DMS53 treated with DMSO at 0.1 percent for 48 hours (cell line): ENCODE measurements around the gene SPG7.
A peak's percentile ranks its signal among the peaks of the same experiment; 100 is the strongest.

Experiments
- DNase-seq: peaks from one replicate; lab custom pipeline; 2025; ENCODE audit not compliant: unreplicated experiment; lab: John Stamatoyannopoulos, UW

The SPG7 gene

DNA sequence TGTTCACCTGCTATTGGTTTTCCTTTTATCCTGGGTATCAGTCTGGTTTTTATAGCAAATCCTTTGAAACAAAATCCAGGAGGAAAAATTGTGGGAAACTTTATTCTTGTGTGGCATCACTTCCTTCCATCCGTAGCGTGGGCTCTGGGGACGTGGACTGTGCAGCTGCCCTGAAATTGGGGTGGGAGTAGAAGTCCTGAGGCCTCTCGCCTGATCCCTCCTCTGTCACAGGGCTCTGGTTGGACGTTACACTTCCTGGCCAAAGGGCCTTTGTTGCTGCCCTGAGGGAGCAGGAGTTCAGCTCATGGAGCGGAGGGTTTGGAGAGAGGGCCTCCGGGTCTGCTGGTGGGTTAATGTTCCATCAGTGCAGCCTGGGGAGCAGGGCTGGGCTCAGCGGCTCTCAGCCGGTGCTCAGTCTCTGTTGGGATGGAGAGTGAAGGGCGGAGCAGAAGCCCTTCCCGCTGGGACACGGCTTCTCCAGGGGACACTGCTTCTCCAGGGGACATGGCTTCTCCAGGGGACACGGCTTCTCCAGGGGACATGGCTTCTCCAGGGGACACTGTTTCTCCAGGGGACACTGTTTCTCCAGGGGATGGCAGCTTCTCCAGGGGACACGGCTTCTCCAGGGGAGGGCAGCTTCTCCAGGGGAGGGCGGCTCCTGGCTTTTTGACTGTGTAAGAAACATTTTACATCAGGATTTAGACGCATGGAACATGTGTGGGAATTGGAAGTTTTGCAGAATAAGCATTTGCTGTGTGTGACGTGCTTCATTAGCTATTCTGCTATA is 37.0 kb downstream of the SPG7 start:
- DNase-seq = no peak

GRCh38 chr16:89545831-89546574 is 37.8 kb downstream of the SPG7 start:
- peak; percentile 72 for DNase-seq

DNA sequence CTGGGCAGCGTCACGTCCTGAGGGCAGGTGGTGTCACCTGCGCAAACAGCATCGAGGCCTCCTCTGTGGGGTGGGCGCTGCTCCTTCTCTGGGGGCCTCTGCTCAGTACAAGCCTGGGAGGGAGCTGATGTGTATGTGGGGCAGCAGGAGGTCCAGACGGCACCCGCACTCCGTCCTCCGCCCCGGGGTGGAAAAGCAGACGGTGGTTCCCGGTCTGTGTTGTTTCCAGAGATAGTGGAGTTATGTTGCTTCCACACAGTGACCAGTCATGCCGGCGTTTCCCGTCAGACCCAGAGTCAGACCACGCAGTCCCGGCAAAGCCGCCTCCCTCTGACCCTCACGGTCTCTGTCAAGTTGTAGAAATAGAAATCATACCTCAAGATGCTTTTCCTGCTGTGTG is 38.6 kb downstream of the SPG7 start:
- no peak for DNase-seq

DNA sequence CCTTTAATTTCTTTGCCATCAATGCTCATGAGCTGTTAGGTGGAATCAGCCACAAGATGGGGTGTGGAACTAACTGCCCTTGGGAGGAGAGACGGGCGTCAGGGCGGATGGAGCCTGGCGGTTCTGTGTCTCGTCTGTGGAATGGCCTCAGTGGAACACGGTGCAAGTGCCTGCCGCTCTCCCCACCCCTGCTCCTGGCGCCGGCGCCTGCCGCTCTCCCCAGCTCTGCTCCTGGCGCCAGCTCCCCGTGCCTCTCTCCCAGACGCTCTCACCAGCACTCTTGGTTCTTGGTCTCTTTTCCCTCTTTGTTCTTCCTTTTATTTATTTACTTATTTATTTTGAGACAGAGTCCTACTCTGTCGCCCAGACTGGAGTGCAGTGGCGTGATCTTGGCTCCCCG is 39.1 kb downstream of the SPG7 start:
- no peak for DNase-seq

GRCh38 chr16:89547860-89548259 is 39.7 kb downstream of the SPG7 start:
- no peak for DNase-seq

DNA sequence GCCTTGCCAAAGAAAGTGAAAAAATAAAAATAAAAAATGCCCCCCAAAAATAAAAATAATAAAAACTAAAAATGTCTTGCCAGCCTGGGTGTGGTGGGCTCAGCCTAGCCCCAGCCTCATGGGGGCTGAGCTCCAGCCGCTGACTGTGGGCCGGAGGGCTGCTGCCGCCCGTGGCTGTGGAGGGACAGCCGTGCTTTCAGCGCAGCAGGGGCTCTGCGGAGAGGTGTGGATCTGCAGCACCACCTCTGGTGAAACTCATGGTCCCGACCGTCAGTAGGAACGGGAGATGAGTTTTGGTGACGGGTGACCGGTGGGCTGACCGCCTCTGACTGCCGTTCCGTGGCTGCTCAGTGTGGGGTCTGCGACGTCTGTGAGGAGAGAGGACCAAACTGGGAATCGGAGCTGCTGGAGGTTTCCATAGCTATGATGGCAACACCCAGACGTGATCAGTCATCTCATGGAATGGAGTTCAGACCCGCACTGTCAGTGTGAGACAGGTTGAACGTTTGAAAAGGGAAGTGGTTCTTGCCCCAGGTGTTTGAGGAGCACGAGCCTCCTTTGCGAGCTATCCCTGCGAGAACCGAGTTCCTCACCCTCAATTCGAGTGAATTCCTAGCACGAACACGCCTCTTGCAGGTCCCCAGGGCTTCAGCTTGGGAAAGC is 40.3 kb downstream of the SPG7 start:
- no peak for DNase-seq

DNA sequence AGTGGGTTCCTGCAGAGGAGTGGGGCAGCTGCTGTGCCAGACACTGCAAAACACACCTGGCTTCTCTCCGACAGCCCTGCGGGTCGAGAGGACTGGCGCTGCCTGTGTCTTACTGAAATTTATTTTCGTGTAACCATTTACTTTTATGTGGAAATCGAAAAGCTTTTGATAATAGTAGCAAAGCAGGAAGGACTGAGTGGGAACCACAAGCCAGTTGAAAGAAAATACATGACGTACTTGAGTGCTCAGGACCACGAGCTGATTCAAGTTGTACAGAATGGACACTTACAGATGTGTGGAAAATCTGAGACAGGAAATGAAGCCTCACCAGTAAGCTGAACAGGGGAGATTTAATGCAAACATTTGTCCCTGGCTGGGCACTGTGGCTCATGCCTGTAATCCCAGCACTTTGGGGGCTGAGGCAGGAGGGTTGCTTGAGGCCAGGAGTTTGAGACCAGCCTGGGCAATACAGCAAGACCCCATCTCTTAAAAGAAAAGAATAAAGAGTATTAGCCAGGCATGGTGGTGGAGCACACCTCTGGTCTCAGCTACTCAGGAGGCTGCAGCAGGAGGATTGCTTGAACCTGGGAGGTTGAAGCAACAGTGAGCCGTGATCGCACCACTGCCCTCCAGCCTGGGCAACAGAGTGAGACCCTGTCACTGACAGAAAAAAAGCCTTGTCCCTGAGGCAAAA is 41.0 kb downstream of the SPG7 start:
- no peak for DNase-seq

DNA sequence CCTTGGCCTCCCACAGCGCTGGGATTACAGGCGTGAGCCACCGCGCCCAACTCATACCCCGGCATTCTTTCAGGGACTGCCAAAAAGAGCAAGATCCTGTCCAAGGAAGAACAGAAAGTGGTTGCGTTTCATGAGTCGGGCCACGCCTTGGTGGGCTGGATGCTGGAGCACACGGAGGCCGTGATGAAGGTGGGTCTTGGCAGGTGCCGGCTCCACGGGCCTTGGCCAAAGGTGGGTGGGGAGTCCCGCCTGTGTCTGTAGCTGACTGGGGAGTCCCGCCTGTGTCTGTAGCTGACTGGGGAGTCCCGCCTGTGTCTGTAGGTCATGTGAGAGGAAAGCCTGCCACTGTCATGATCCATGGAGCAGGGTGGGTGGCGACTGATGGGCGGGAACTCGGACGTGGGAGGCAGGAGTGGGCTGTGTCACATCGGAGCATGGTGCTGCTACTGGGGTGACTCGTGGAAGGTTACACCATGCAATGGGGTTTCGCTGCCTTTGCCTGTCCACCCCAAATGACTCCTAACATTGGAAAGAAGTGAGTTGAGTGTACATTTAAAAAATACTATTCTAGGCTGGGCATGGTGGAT is 42.3 kb downstream of the SPG7 start:
- no peak for DNase-seq

DNA sequence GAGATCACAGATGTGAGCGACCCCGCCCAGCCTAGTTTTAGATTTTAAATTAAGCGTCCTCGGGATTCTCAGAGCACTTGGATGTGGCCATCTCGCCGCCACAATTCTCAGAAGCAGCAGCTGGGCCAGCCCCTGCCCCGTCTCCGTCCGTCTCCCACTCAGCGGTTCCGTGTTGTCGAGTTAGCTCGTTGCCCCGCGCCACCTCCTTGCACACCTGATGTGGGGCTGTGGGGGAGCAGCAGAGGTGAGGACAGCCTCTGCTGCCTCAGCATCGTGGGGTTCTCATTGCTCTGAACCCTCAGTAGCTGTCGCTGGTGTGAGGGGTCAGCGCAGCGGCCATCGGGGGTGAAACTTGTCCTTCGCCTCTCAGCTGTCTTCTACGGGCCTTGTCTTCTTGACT is 44.1 kb downstream of the SPG7 start:
- no peak for DNase-seq

- DNase-seq = no peak
Measured at GRCh38 chr16:89552913-89553312, 44.7 kb downstream of the SPG7 start.

GRCh38 chr16:89553733-89554132 is 45.5 kb downstream of the SPG7 start:
- no peak for DNase-seq

DNA sequence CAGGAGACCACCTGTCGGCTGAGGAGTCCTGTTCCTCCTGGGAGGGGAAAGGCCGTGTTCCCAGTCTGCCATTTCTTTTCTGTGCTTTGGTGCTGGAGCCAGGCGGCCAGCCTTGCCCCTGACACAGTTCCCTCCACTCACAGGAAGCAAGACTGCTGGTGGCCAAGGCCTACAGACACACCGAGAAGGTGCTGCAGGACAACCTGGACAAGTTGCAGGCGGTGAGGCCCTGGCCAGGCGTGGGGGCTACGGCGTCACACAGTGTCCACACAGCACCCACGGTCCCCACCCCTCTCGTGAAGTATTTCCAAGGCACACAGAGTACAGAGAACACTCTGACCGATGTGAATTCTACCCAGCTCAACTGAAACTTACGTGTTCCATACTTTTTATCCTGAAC is 46.1 kb downstream of the SPG7 start:
- no peak for DNase-seq

- no peak for DNase-seq
Measured at GRCh38 chr16:89555265-89555664, 47.1 kb downstream of the SPG7 start.

DNA sequence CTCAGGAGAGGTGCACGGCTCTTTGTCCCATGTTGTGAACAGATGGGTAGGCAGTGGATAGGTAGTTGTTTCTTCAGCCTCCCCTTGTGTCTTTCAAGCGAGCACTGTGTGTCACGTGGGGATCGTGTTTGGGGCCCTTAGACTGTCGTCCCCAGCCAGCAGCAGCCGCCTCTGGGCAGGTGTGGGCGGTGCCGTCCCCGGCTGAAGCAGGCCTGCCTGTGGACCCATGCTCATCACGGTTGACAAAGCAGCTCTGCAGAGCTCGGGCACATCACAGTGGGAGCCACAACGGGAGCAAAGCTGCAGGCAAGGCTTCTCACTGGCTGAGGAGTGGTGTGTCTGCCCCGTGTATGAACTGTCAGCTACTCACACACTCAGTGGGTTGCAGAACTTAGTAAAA is 47.6 kb downstream of the SPG7 start:
- no peak for DNase-seq

GRCh38 chr16:89556750-89557689 is 48.8 kb downstream of the SPG7 start:
- peak; percentile 39 for DNase-seq

DNA sequence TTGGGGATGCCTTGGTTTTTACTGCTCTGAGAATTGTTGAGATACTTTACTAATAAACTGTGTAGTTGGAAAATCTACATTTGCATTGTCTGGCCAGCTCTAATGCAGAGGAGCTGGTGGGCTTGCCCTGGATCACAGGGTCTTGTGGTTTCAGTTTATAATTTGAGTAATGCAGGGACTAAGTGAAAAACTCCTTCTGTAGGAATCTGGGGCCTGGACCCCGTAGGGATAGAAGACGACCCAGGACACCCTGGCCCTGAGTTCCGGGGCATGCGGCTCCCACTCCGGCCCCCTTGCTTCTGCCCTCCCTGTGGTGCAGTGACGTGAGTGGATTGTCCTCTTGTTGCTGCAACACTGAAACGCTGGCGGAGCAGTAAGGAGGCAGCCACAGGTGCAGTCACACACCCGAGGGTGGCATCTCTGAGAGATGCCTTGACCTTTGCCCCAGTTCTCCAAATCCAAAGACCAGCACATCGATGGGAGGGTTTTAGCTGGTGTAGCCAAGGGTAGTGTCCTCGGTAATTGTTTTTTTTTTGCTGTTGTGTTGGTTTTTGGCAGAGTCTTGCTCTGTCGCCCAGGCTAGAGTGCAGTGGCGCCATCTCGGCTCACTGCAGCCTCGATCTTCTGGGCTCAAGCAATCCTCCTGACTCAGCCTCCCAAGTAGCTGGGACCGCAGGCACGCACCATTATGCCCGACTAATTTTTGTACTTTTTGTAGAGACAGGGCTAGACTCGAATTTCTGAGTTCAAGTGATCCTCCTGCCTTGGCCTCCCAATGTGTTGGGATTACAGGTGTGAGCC is 49.7 kb downstream of the SPG7 start:
- no peak for DNase-seq

- peak; percentile 81 for DNase-seq
Measured at GRCh38 chr16:89560378-89561141, 52.4 kb downstream of the SPG7 start, which contains the start of gene RPL13. Gene RPL13 (plus strand): TSS chr16:89560682. CDS start chr16:89560960, 278 bp downstream.

GRCh38 chr16:89561142-89561883 is 53.1 kb downstream of the SPG7 start:
- no peak for DNase-seq
